SH-SY5Y (cell line): ENCODE measurements around the gene THSD4.

Experiments used
- GATA2 ChIP-seq: IDR thresholded peaks from 2 replicates; pipeline ENCODE4 v1.6.1; 2011; ENCODE audit warnings: mild to moderate bottlenecking, low read depth, low read length
- GATA3 ChIP-seq: IDR thresholded peaks from 2 replicates; pipeline ENCODE4 v1.6.1; 2011; ENCODE audit warnings: low read depth, mild to moderate bottlenecking, low read length, moderate library complexity

GRCh38 chr15:71375934-71376333 is 260.7 kb downstream of the THSD4 start:
- TF ChIP-seq GATA3 (no peak), GATA2 (no peak)
